GM19035 (cell line): ENCODE data around the gene MRPS5.
"Not testable (repeated sequence)": the region's sequence is repeated elsewhere in the genome, so short reads cannot be mapped to it uniquely, and the experiment has no call there.

Experiments used
- ATAC-seq: cut with Tn5 transposase; IDR thresholded peaks from one replicate; pipeline ENCODE4 v1.9.1; 2021; ENCODE audit not compliant: unreplicated experiment

Gene MRPS5

DNA sequence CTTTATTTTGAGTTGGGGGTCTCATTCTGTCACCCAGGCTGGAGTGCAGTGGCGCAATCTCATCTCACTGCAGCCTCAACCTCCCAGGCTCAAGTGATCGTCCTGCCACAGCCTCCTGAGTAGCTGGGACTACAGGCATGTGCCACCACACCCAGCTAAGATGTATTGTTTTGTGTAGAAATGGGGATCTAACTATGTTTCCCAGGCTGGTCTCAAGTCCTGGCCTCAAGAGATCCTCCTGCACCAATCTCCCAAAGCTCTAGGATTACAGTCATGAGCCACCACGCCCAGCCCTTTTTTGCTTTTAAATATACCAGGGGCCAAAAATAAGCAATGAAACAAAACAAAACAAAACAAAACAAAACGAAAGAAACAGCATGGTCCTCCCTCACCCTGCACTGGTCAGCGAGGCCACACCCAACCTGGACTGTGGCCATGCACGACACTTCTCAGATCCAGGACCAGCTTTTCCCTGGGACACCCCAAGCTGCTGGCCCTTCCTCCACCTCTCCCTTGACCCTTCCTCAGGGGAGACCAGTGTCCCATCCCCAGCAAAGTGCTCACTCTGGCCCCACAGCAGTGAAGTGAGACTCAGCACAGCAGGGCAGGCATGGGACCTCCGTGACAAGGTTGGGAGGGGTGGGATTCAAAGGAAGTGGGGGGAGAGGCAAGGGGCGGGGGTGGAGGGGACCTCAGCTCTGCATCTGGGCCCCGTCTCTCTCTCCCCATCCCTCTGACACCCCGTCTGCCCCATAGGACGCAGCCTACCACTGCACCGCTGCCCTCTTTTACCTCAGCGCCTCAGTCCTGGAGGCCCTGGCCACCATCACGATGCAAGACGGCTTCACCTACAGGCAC is 72.6 kb downstream of the MRPS5 start:
- ATAC-seq, result no peak

DNA sequence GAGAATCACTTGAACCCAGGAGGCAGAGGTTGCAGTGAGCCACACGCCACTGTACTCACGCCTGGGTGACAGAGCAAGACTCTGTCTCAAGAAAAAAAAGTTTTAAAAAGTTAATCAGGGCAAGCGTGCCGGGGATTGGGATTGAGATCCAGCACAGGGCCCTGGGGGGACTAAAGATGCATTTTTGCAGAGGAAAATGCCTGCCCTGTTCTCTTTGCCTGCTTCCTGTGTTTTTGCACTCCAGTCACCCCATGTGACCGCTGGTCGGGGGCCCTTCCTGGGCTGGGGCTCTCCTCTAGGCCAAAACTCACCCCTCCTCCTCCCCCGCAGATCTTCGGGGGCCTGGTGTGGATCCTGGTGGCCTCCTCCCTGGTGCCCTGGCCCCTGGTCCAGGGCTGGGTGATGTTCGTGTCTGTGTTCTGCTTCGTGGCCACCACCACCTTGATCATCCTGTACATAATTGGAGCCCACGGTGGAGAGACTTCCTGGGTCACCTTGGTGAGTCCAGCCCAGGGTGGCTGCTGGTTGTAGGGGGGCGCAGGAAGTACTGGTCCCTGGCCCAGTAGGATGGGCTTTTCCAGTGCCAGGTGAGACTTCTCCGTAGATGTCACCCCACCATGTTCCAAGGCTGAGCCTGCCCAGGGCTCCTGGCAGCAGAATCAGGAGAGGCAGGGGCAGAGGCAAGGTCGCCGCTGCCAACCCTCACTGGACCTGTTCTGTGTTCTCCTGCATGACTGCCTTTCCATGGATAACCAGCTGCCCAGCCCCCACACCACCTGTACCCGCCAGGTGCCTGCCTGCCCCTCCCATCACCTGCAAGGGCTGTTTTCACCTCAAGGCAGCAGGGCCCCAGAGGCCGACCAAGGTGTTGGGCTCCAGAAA is 73.7 kb downstream of the MRPS5 start:
- ATAC-seq, result no peak

DNA sequence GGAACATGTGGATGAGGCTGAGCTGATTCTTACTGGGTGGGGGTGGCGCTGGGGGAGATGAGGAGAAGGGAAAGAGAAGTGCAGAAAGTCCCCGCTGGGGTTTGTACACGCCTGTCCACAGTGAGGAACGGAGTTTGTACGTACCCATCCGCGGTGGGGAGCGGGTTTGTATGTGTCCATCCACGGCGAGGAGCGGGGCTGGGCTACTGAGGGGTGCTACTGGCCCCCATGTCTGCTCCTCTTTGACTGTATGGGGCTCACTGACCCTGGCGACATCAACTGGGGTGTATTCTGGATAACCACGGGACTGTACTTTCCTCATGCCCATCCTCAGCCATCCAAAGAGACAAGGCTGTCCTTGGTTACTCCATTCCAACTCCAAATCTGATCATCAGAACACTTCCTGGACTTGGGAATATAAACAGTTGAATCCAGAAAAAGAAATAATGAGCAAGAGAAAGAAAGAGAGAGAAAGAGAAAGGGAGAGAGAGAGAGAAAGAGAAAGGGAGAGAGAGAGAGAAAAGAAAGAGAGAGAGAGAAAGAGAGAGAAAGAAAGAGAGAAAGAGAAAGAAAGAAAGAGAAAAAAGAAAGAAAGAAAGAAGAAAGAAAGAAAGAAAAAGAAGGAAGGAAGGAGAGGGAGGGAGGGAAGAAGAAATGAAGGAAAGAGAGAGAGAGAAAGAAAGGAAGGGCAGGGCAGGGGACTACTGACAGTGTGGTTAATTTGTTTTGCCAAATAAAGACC is 75.1 kb downstream of the MRPS5 start:
- ATAC-seq, result no peak

DNA sequence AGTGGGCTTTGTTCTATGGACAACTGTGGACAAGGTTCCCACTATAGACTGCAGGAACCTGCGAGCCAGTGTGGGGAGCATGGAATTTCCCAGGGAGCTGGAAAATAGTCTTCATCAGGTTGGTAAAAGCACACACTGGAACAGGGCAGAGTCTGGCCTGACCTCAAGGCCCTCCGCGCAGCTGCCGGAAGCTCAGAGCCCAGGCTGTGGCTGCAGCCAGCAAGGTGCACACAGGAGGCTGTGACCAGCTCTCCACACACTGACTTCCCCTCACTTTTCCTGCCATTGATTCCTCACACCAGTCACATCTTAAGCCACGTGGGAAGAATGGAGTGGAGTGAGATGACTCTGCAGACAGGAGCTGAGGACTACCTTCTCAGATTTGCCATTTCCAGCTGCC is 77.0 kb downstream of the MRPS5 start:
- no peak for ATAC-seq

DNA sequence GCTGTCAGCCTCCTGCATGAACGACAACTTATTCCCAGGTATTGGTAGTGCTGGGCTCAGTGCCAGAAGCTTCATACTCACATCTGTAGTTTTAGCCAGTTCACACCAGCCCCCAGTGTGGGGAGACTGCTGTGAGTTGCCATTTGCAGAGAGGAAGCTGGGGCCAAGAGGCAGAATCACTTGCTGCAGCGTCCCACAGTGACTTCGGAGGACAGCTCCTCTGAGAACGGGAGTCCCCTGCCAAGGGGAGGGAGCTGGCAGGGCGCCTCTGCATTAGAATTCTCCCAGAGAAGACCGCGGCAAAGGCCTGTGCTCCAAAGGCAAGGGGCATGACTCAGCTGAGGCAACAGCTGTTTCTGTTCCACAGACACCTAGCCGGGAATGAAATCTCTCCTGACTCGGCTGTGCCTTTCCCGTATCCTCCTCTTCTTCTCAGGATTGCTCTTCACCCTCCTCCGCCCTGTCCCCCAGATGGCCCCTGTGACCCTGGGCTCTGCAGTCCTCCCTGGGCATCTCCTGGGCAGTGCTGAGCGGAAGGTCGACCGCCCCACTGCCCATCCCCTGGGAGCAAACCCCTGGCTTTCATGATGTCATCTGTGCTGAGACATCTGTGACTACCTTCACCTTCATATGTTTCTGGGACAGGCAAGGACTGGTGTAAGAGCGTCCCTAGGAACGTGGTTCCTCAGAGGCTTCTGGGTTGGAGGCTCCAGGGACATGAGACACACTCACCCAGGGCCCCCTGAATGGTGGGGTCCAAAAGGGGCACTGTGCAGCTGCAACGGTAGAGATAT is 78.1 kb downstream of the MRPS5 start:
- ATAC-seq, result no peak

DNA sequence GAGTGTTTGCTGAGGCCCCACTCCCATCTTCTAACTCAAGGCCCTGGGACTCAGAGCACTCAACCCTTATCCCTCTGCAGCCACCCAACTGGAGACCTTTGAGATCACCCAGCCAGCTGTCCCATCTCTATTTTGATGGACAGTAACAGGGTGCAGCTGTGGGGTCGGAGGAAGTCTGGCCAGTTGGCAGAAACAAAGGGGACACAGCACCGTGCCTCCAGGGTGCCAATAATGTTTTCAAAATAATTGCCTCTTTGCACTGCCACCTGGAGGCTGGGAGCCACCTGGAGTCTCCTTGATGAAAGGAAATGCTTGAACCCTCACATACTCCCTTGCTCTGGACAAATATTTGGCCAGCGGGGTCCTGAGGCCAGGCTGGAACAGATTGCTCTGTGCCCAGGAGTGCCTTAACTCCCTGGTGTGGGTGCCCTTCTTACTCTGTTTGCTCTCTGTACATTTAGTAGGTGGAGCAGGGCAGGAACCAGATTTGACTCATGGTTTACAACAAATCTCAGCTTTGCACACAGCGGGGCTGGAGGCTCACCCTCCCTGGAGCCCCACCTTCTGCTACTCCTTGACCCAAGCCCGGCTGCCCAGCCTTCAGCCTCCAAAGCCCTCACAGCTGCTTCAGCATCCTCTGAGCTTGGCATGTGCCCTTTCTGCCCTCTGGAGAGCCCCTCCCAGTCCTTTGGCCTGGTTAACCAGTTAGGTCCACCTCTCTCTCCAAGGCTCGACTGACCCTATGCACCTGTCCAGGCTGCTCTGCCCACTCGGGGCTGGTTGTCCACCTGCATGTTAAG is 78.9 kb downstream of the MRPS5 start:
- ATAC-seq, result no peak

DNA sequence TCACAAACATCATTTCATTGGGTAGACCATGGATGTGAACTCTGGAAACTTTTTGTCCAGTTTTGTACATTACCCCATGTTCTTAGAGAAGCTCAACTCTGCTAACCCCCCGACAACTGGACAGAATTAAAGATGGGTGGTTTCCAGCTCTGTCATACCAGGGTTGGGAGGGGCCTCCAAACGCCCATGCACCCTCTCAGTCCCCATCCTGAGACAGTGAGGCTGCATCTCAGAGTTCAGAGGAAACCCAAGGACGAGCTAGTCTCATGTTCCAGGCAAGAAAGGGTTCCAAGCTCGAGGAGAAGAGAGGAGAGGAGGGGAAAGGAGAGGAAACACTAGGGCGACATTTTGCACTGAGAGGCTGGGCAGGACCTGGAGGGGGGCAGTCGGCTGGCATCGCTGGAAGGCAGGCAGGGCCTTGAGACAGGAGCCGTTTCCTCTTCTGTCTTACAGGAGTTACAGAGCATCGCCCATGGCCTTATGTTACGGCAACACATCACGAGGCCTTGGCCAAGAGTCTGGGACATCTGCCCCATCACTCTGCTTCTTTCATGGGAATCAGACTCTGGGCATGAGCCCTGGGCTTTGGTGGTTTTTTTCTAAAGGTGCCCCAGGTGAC is 79.7 kb downstream of the MRPS5 start:
- ATAC-seq, result peak; percentile 46

DNA sequence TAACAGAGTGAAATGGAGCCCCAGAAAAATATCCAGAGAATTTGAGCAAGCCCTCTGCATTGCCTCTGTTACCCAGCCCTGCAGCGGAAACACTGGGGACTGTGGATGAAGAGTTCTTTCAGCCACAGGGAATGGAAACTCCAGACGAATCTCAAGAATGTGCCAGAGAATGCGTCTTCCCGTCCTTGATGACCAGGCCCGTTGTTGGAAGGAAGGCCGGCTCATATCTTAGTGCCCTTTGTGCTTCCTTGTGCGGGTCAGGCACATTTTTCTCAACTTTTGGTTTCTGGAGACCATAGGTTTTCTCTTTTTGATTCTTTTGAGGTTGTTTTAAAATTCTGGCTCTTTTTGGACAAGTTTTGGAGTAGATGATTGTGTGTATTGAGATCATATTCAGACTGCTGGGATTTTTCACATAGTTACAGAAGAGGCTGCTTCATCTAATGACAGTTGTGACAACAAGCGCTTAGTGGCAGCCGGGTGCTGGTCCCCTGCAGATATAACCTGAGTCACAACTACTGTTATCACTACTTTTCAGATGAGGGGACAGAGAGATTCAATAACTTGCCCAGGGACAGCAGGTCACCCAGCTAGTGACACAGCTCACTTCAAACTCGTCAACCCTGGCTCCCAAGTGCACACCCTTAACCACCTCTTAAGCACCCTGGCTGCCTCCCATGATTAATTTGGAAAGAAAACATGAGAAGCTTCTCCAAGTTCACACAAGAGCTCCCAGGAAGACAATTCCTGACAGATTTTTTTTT is 80.4 kb downstream of the MRPS5 start:
- ATAC-seq, result peak; percentile 45

DNA sequence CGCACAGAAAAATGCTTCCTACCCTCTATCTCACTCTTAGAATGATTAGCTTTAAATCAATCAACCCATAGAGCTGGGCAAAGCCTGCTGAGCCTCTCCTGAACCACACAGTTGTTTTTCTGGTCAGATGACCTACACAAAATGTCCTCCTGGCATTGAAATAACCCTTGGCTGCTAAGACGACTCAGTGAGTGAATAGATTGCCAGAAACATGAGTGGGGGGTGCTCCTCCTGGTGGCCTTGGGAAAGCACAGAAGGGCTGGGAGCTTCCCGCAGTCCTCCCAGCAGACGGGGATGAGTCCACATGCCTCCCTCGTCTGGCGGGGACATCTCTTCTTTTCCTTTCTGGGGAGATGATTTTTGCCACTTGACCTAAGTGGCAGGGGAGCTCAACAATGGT is 81.2 kb downstream of the MRPS5 start:
- no peak for ATAC-seq

DNA sequence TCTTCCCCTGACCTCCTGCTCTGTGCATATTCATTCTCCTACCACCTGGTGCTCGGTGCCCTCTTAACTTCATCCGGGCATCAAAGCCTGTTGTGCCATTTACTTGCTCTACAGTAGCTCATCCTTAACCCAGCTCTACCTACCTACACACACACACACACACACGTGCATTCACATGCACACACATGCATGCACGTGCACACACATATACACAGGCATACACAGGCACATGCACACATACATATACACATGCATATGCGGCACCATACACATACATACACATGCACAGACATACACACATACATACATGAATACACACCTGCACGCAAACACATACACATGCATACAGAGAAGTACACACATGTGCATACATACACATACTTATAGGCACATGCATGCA is 81.6 kb downstream of the MRPS5 start:
- ATAC-seq, result no peak

DNA sequence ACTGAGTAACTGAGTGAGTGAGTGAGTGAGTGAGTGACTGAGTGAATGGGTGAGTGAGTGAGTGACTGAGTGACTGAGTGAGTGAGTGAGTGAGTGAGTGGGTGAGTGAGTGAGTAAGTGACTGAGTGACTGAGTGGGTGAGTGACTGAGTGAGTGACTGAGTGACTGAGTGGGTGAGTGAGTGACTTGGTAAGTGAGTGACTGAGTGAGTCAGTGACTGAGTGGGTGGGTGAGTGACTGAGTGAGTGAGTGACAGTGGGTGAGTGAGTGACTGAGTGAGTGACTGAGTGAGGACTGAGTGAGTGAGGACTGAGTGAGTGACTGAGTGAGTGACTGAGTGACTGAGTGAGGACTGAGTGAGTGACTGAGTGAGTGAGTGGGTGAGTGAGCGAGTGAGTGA is 82.2 kb downstream of the MRPS5 start:
- no peak for ATAC-seq

DNA sequence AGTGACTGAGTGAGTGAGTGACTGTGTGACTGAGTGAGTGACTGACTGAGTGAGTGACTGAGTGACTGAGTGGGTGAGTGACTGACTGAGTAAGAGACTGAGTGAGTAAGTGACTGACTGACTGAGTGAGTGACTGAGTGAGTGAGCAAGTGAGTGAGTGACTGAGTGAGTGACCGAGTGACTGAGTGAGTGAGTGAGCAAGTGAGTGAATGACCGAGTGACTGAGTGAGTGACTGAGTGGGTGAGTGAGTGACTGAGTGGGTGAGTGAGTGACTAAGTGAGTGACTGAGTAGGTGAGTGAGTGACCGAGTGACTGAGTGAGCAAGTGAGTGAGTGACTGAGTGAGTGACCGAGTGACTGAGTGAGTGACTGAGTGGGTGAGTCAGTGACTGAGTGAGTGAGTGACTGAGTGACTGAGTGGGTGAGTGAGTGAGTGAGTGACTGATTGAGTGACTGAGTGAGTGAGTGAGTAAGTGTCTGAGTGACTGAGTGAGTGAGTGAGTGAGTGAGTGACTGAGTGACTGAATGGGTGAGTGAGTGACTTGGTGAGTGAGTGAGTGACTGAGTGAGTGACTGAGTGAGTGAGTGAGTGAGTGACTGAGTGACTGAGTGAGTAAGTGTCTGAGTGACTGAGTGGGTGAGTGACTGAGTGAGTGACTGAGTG is 82.8 kb downstream of the MRPS5 start:
- ATAC-seq, result no peak

DNA sequence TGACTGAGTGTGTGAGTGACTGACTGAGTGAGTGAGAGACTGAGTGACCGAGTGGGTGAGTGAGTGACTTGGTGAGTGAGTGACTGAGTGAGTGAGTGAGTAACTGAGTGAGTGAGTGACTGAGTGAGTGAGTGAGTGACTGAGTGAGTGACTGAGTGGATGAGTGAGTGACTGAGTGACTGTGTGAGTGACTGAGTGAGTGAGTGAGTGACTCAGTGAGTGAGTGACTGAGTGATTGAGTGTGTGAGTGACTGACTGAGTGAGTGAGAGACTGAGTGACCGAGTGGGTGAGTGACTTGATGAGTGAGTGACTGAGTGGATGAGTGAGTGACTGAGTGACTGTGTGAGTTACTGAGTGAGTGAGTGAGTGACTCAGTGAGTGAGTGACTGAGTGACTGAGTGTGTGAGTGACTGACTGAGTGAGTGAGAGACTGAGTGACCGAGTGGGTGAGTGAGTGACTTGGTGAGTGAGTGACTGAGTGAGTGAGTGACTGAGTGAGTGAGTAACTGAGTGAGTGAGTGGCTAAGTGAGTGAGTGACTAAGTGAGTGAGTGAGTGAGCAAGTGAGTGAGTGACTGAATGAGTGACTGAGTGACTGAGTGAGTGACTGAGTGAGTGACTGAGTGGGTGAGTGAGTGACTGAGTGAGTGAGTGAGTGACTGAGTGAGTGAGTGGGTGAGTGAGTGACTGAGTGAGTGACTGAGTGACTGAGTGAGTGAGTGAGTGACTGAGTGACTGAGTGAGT is 83.6 kb downstream of the MRPS5 start:
- not testable (repeated sequence) for ATAC-seq

DNA sequence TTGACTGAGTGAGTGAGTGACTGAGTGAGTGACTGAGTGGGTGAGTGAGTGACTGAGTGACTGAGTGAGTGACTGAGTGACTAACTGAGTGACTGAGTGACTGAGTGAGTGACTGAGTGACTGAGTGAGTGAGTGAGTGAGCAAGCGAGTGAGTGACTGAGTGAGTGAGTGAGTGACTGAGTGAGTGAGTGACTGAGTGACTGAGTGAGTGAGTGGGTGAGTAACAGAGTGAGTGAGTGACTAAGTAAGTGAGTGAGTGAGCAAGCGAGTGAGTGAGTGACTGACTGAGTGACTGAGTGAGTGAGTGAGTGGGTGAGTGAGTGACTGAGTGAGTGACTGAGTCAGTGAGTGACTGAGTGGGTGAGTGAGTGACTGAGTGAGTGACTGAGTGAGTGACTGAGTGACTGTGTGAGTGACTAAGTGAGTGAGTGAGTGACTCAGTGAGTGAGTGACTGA is 84.2 kb downstream of the MRPS5 start:
- ATAC-seq, result no peak

DNA sequence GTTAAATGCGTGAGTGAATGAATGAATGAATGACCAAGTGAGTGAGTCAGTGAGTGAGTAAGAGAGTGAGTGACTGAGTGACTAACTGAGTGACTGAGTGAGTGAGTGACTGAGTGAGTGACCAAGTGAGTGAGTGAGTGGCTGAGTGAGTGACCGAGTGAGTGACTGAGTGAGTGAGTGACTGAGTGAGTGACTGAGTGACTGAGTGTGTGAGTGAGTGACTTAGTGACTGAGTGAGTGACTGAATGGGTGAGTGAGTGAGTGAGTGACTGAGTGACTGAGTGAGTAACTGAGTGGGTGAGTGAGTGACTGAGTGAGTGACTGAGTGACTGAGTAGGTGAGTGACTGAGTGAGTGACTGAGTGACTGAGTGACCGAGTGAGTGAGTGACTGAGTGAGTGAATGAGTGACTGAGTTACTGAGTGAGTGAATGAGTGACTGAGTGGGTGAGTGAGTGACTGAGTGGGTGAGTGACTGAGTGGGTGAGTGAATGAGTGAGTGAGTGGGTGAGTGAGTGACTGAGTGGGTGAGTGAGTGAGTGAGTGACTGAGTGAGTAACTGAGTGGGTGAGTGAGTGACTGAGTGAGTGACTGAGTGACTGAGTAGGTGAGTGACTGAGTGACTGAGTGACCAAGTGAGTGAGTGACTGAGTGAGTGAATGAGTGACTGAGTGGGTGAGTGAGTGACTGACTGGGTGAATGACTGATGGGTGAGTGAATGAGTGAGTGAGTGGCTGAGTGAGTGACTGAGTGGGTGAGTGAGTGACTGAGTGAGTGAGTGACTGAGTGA is 84.8 kb downstream of the MRPS5 start:
- ATAC-seq, result no peak
